ENCODE data around the gene RPL31.

DNA sequence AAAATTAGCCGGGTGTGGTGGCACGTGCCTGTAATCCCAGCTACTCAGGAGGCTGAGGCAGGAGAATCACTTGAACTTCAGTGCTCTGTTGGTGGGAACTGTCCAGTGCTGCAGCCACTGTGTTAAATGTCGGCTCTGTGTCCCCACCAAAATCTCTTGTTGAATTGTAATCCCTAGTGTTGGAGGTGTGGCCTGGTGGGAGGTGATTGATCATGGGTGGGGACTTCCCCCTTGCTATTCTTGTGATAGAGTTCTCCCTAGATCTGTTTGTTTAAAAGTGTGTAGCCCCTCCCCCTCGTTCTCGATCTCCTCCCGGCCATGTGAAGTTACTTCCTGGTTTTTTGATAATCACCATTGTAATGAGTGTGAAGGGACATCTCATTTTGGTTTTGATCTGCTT is 9.8 kb upstream of the RPL31 start:
- TF ChIP-seq CTCF (IDR thresholded peaks at IDR 0.05) (no peak), POLR2A (IDR thresholded peaks at IDR 0.05) (no peak)

Measured in breast epithelium (tissue), 3 donors.